ENCODE data around the gene HK1. TPM values are rescaled to one million over a fixed set of nuclear protein-coding genes. Genes with fewer than 3 reads are reported as not detected.
A peak's percentile ranks its signal among the peaks of the same experiment; 100 is the strongest.

HK1 gene
- total and polyA plus RNA-seq, 4 donors = 53.9 to 144 (median 126) TPM

- Histone ChIP-seq H3K4me3 (ENCODE audit: low read depth, low read length) (no peak overlapping the region), H3K9me3 (ENCODE audit: control insufficient read depth, insufficient read depth, low read length) (no peaks in the 10 kb centered on the region), H3K36me3 (ENCODE audit: control insufficient read depth, insufficient read depth, low read length) (peaks cover 14% of the 10 kb centered on the region), H3K27me3 (ENCODE audit: control insufficient read depth, insufficient read depth, low read length) (no peaks in the 10 kb centered on the region), H3K27ac (ENCODE audit: low read depth, low read length) (peak overlapping the region; percentile 50), H3K4me1 (ENCODE audit: control insufficient read depth, insufficient read depth, low read length) (peaks cover 39% of the 10 kb centered on the region)
- WGBS (ENCODE audit: insufficient coverage) = 90% methylated on average over 5 of the region's 8 CpGs
- DNase-seq (ENCODE audit: low read depth in 4 of 6, low spot score in 6 of 6) = no peak
Observed at GRCh38 chr10:69338133-69338456, 59.8 kb downstream of the HK1 start.

- Histone ChIP-seq H3K36me3 (ENCODE audit: control insufficient read depth, insufficient read depth, low read length) (peaks cover 18% of the 10 kb centered on the region), H3K4me3 (ENCODE audit: low read depth, low read length) (no peak overlapping the region), H3K27ac (ENCODE audit: low read depth, low read length) (peak overlapping the region; percentile 50), H3K4me1 (ENCODE audit: control insufficient read depth, insufficient read depth, low read length) (peaks cover 33% of the 10 kb centered on the region), H3K27me3 (ENCODE audit: control insufficient read depth, insufficient read depth, low read length) (no peaks in the 10 kb centered on the region), H3K9me3 (ENCODE audit: control insufficient read depth, insufficient read depth, low read length) (no peaks in the 10 kb centered on the region)
- WGBS (ENCODE audit: insufficient coverage) = 74% methylated on average over 9 of the region's 9 CpGs
- no peak for DNase-seq (ENCODE audit: low read depth in 4 of 6, low spot score in 6 of 6)
Observed at GRCh38 chr10:69338547-69339450, 60.5 kb downstream of the HK1 start.

- H3K4me3 ChIP-seq (ENCODE audit: low read depth, low read length) = no peak overlapping the region
- peaks cover 30% of the 10 kb centered on the region for H3K4me1 ChIP-seq (ENCODE audit: control insufficient read depth, insufficient read depth, low read length)
- no peaks in the 10 kb centered on the region for H3K27me3 ChIP-seq (ENCODE audit: control insufficient read depth, insufficient read depth, low read length)
- H3K36me3 ChIP-seq (ENCODE audit: control insufficient read depth, insufficient read depth, low read length) = peaks cover 23% of the 10 kb centered on the region
- 84% methylated on average over 8 of the region's 9 CpGs for WGBS (ENCODE audit: insufficient coverage)
- H3K9me3 ChIP-seq (ENCODE audit: control insufficient read depth, insufficient read depth, low read length) = no peaks in the 10 kb centered on the region
- no peak overlapping the region for H3K27ac ChIP-seq (ENCODE audit: low read depth, low read length)
- no peak for DNase-seq (ENCODE audit: low read depth in 4 of 6, low spot score in 6 of 6)
Observed at GRCh38 chr10:69340695-69341094, 62.4 kb downstream of the HK1 start.

GRCh38 chr10:69343905-69344304, 65.6 kb downstream of the HK1 start:
- Histone ChIP-seq H3K4me3 (ENCODE audit: low read depth, low read length) (no peak overlapping the region), H3K9me3 (ENCODE audit: control insufficient read depth, insufficient read depth, low read length) (no peaks in the 10 kb centered on the region), H3K36me3 (ENCODE audit: control insufficient read depth, insufficient read depth, low read length) (peaks cover 21% of the 10 kb centered on the region), H3K27ac (ENCODE audit: low read depth, low read length) (no peak overlapping the region), H3K27me3 (ENCODE audit: control insufficient read depth, insufficient read depth, low read length) (no peaks in the 10 kb centered on the region), H3K4me1 (ENCODE audit: control insufficient read depth, insufficient read depth, low read length) (peaks cover 24% of the 10 kb centered on the region)
- DNase-seq (ENCODE audit: low read depth in 4 of 6, low spot score in 6 of 6) = no peak
- WGBS (ENCODE audit: insufficient coverage) = 94% methylated on average over 3 of the region's 4 CpGs

- WGBS (ENCODE audit: insufficient coverage) = 63% methylated on average over 10 of the region's 13 CpGs
- DNase-seq (ENCODE audit: low read depth in 4 of 6, low spot score in 6 of 6) = no peak
- Histone ChIP-seq H3K36me3 (ENCODE audit: control insufficient read depth, insufficient read depth, low read length) (peaks cover 22% of the 10 kb centered on the region), H3K4me1 (ENCODE audit: control insufficient read depth, insufficient read depth, low read length) (peaks cover 18% of the 10 kb centered on the region), H3K4me3 (ENCODE audit: low read depth, low read length) (no peak overlapping the region), H3K27me3 (ENCODE audit: control insufficient read depth, insufficient read depth, low read length) (no peaks in the 10 kb centered on the region), H3K27ac (ENCODE audit: low read depth, low read length) (no peak overlapping the region), H3K9me3 (ENCODE audit: control insufficient read depth, insufficient read depth, low read length) (no peaks in the 10 kb centered on the region)
Observed at GRCh38 chr10:69344591-69345252, 66.4 kb downstream of the HK1 start.

GRCh38 chr10:69345402-69345801, 67.1 kb downstream of the HK1 start:
- no peak overlapping the region for H3K4me3 ChIP-seq (ENCODE audit: low read depth, low read length)
- DNase-seq (ENCODE audit: low read depth in 4 of 6, low spot score in 6 of 6) = no peak
- peaks cover 25% of the 10 kb centered on the region for H3K36me3 ChIP-seq (ENCODE audit: control insufficient read depth, insufficient read depth, low read length)
- WGBS (ENCODE audit: insufficient coverage) = 71% methylated on average over 2 of the region's 2 CpGs
- no peaks in the 10 kb centered on the region for H3K27me3 ChIP-seq (ENCODE audit: control insufficient read depth, insufficient read depth, low read length)
- H3K9me3 ChIP-seq (ENCODE audit: control insufficient read depth, insufficient read depth, low read length) = no peaks in the 10 kb centered on the region
- H3K4me1 ChIP-seq (ENCODE audit: control insufficient read depth, insufficient read depth, low read length) = peaks cover 18% of the 10 kb centered on the region
- H3K27ac ChIP-seq (ENCODE audit: low read depth, low read length) = no peak overlapping the region

- H3K27me3 ChIP-seq (ENCODE audit: control insufficient read depth, insufficient read depth, low read length) = no peaks in the 10 kb centered on the region
- 68% methylated on average over 5 of the region's 8 CpGs for WGBS (ENCODE audit: insufficient coverage)
- no peak overlapping the region for H3K4me3 ChIP-seq (ENCODE audit: low read depth, low read length)
- no peak for DNase-seq (ENCODE audit: low read depth in 4 of 6, low spot score in 6 of 6)
- H3K4me1 ChIP-seq (ENCODE audit: control insufficient read depth, insufficient read depth, low read length) = peaks cover 18% of the 10 kb centered on the region
- no peaks in the 10 kb centered on the region for H3K9me3 ChIP-seq (ENCODE audit: control insufficient read depth, insufficient read depth, low read length)
- H3K27ac ChIP-seq (ENCODE audit: low read depth, low read length) = no peak overlapping the region
- H3K36me3 ChIP-seq (ENCODE audit: control insufficient read depth, insufficient read depth, low read length) = peaks cover 25% of the 10 kb centered on the region
Observed at GRCh38 chr10:69345890-69346474, 67.7 kb downstream of the HK1 start.

GRCh38 chr10:69346776-69347175, 68.5 kb downstream of the HK1 start:
- Histone ChIP-seq H3K4me1 (ENCODE audit: control insufficient read depth, insufficient read depth, low read length) (peaks cover 18% of the 10 kb centered on the region), H3K27me3 (ENCODE audit: control insufficient read depth, insufficient read depth, low read length) (no peaks in the 10 kb centered on the region), H3K36me3 (ENCODE audit: control insufficient read depth, insufficient read depth, low read length) (peaks cover 25% of the 10 kb centered on the region), H3K9me3 (ENCODE audit: control insufficient read depth, insufficient read depth, low read length) (no peaks in the 10 kb centered on the region), H3K4me3 (ENCODE audit: low read depth, low read length) (no peak overlapping the region), H3K27ac (ENCODE audit: low read depth, low read length) (no peak overlapping the region)
- no peak for DNase-seq (ENCODE audit: low read depth in 4 of 6, low spot score in 6 of 6)
- no CpG with 5 or more reads among the region's 5 CpGs for WGBS (ENCODE audit: insufficient coverage)

- peaks cover 18% of the 10 kb centered on the region for H3K4me1 ChIP-seq (ENCODE audit: control insufficient read depth, insufficient read depth, low read length)
- H3K4me3 ChIP-seq (ENCODE audit: low read depth, low read length) = no peak overlapping the region
- no peaks in the 10 kb centered on the region for H3K27me3 ChIP-seq (ENCODE audit: control insufficient read depth, insufficient read depth, low read length)
- peak overlapping the region; percentile 52 for H3K27ac ChIP-seq (ENCODE audit: low read depth, low read length)
- H3K36me3 ChIP-seq (ENCODE audit: control insufficient read depth, insufficient read depth, low read length) = peaks cover 18% of the 10 kb centered on the region
- 49% methylated on average over 8 of the region's 10 CpGs for WGBS (ENCODE audit: insufficient coverage)
- peak in 2 of 6 donors; percentile 25 to 80 for DNase-seq (ENCODE audit: low read depth in 4 of 6, low spot score in 6 of 6)
- H3K9me3 ChIP-seq (ENCODE audit: control insufficient read depth, insufficient read depth, low read length) = no peaks in the 10 kb centered on the region
Observed at GRCh38 chr10:69348816-69349541, 70.7 kb downstream of the HK1 start.
